Spleen (tissue), 11 donors: ENCODE results near the gene SIPA1L3. TPM values are rescaled to one million over a fixed set of nuclear protein-coding genes. Genes with fewer than 3 reads are reported as not detected.

Source experiments
- DNase-seq: peaks from one replicate; pipeline ENCODE4 v3.0.0-alpha.2; 2020
- H3K27ac ChIP-seq, 8 donors: fragments of 200-600 bp; sonication (generic) in 7 of 8; 1 replicate in 4 of 8; 2 replicates in 4 of 8; pipeline versions ENCODE4 v1.5.0 to v1.8.0; 2016 to 2021; ENCODE audit warnings: inconsistent platforms in 4 of 8, mild to moderate bottlenecking in 4 of 8, moderate library complexity in 1 of 8
- H3K27me3 ChIP-seq, 7 donors: fragments of 200-600 bp; sonication (generic) in 6 of 7; replicated peaks in 1 of 7; 1 replicate in 4 of 7; 2 replicates in 3 of 7; pipeline versions ENCODE4 v1.5.0 to v1.8.0; 2016 to 2021; ENCODE audit warnings: inconsistent platforms in 3 of 7, mild to moderate bottlenecking in 1 of 7
- H3K36me3 ChIP-seq, 6 donors: fragments of 200-600 bp; sonication (generic) in 5 of 6; 1 replicate in 4 of 6; 2 replicates in 2 of 6; pipeline versions ENCODE4 v1.5.0 to v1.8.0; 2016 to 2021; ENCODE audit warnings: inconsistent platforms in 2 of 6
- H3K4me1 ChIP-seq, 6 donors: fragments of 200-600 bp; sonication (generic) in 5 of 6; 1 replicate in 3 of 6; 2 replicates in 3 of 6; pipeline versions ENCODE4 v1.5.0 to v1.8.0; 2016 to 2021; ENCODE audit warnings: inconsistent platforms in 3 of 6
- H3K4me3 ChIP-seq, 8 donors: fragments of 200-600 bp; sonication (generic) in 7 of 8; 1 replicate in 4 of 8; 2 replicates in 4 of 8; pipeline versions ENCODE4 v1.5.0 to v1.8.0; 2016 to 2021; ENCODE audit warnings: inconsistent platforms in 4 of 8, mild to moderate bottlenecking in 4 of 8, moderate library complexity in 2 of 8
- H3K9me3 ChIP-seq, 8 donors: fragments of 200-600 bp; sonication (generic) in 7 of 8; 1 replicate in 4 of 8; 2 replicates in 4 of 8; pipeline versions ENCODE4 v1.5.0 to v1.8.0; 2016 to 2021; ENCODE audit warnings: inconsistent platforms in 4 of 8
- CTCF ChIP-seq, 11 experiments: fragments of 200-600 bp in 7 of 11; fragments of 450-650 bp in 4 of 11; sonication (generic) in 4 of 11; IDR thresholded peaks in 8 of 11; conservative IDR thresholded peaks in 3 of 11; 1 replicate in 7 of 11; 2 replicates in 4 of 11; pipeline versions ENCODE4 v1.4.0 to v1.8.0; 2016 to 2021; ENCODE audit warnings: antibody characterized with exemption in 11 of 11, inconsistent platforms in 4 of 11, mild to moderate bottlenecking in 1 of 11
- POLR2A ChIP-seq, 3 donors: fragments of 450-650 bp; IDR thresholded peaks; one replicate each; pipeline ENCODE4 v1.5.1; 2017; ENCODE audit warnings: antibody characterized with exemption in 3 of 3, mild to moderate bottlenecking in 1 of 3
- POLR2AphosphoS5 ChIP-seq, 3 donors: sonication (generic); formaldehyde crosslinking; IDR thresholded peaks; one replicate each; pipeline ENCODE4 v1.5.1; 2017; ENCODE audit warnings: antibody characterized with exemption in 3 of 3
- WGBS, 5 donors: extraction: QIAGEN DNeasy Blood & Tissue Kit in 3 of 5; methylation state at CpG; one replicate each; pipeline versions ENCODE4 v1.1.5 to v1.1.7; 2013 to 2018; 5-methylcytosine and 5-hydroxymethylcytosine counted together
- intact Hi-C: fragments of 100-400 bp; cut with DNase I; formaldehyde crosslinking; loops from one replicate; pipeline ENCODE4 v1.15.0; 2023; ENCODE audit warnings: low total_unique reads
- polyA plus RNA-seq, 3 donors: library from polyadenylated mRNA; stranded (reverse); fragments of 200-250 nt; gene quantifications; one replicate each; pipeline ENCODE4 v1.2.1, GENCODE V29; 2013
- total RNA-seq, 7 donors: library from RNA; depleted of rRNA in 3 of 7; stranded (reverse); fragments of >200 nt in 3 of 7; fragmentation: NEBNext Ultra II Directional in 4 of 7; extraction: Animal tissue kit (Norgen Biotek cat#: 25700) in 4 of 7; gene quantifications; one replicate each; pipeline versions ENCODE4 v1.1.0 to v1.2.1, GENCODE V29; 2016 to 2021
- donor health status: healthy with polysubstance abuse.
- donor health status: DM: no; HTN: no; CAD: no; lungs with moderate emphysema.
- donor health status: DM: no; HTN: no; CAD: no.
- donor health status: Bipolar disorder and iron deficiency.
- donor health status: healthy.
- donor health status: DM: no; HTN: no; CAD: no.
- donor health status: DM: yes; HTN: yes; CAD: no.

The SIPA1L3 gene
- total and polyA plus RNA-seq, 10 donors = 5.4 to 62.6 (median 40.3) TPM

- intact Hi-C loops = no loop called here
- no peaks in the 10 kb centered on the region for H3K27me3 ChIP-seq
- H3K36me3 ChIP-seq = no peaks in the 10 kb centered on the region
- no peaks in the 10 kb centered on the region for H3K9me3 ChIP-seq
- 68 to 74% (median 71%) methylated on average over 20 of the region's 20 CpGs for WGBS, 5 donors
- TF ChIP-seq POLR2A (IDR thresholded peaks at IDR 0.05) = no peak
- TF ChIP-seq POLR2AphosphoS5 (IDR thresholded peaks at IDR 0.05) = no peak
- no peak for TF ChIP-seq CTCF (IDR thresholded peaks at IDR 0.05 in 8 of 11, conservative IDR thresholded peaks at IDR 0.05 in 3 of 11)
- H3K4me1 ChIP-seq = peaks cover 10 to 84% (median 39%) of the 10 kb centered on the region in 6 donors
- peak overlapping the region in 7 of 8 donors; percentile 21 to 85 (median 73) for H3K27ac ChIP-seq
- no peak overlapping the region for H3K4me3 ChIP-seq
- DNase-seq = no peak
Measured at GRCh38 chr19:38006361-38007045, 99.5 kb downstream of the SIPA1L3 start.

GRCh38 chr19:38009650-38010242 lies 102.7 kb downstream of the SIPA1L3 start:
- Histone ChIP-seq H3K27me3 (no peaks in the 10 kb centered on the region), H3K9me3 (no peaks in the 10 kb centered on the region), H3K27ac (peak overlapping the region in 3 of 8 donors; percentile 9 to 63 (median 47)), H3K4me1 (peaks cover 0 to 66% (median 16%) of the 10 kb centered on the region in 6 donors), H3K4me3 (no peak overlapping the region), H3K36me3 (peaks cover 0 to 7% (median 0%) of the 10 kb centered on the region in 6 donors)
- intact Hi-C loops = no loop called here
- no peak for DNase-seq
- TF ChIP-seq POLR2A (IDR thresholded peaks at IDR 0.05) = no peak
- no peak for TF ChIP-seq CTCF (IDR thresholded peaks at IDR 0.05 in 8 of 11, conservative IDR thresholded peaks at IDR 0.05 in 3 of 11)
- no peak for TF ChIP-seq POLR2AphosphoS5 (IDR thresholded peaks at IDR 0.05)
- WGBS, 5 donors = 75 to 86% (median 79%) methylated on average over 9 of the region's 9 CpGs

- Histone ChIP-seq H3K27ac (peak overlapping the region in 1 of 8 donors; percentile 33), H3K4me3 (no peak overlapping the region), H3K9me3 (no peaks in the 10 kb centered on the region), H3K4me1 (peaks cover 0 to 52% (median under 1%) of the 10 kb centered on the region in 6 donors), H3K27me3 (no peaks in the 10 kb centered on the region), H3K36me3 (peaks cover 0 to 7% (median 0%) of the 10 kb centered on the region in 6 donors)
- no peak for DNase-seq
- TF ChIP-seq POLR2AphosphoS5 (IDR thresholded peaks at IDR 0.05) = no peak
- no peak for TF ChIP-seq POLR2A (IDR thresholded peaks at IDR 0.05)
- no peak for TF ChIP-seq CTCF (IDR thresholded peaks at IDR 0.05 in 8 of 11, conservative IDR thresholded peaks at IDR 0.05 in 3 of 11)
- WGBS, 5 donors = 81 to 90% (median 85%) methylated on average over 3 of the region's 3 CpGs
- intact Hi-C loops = no loop called here
Measured at GRCh38 chr19:38011426-38011825, 104.4 kb downstream of the SIPA1L3 start.

- Histone ChIP-seq H3K27ac (no peak overlapping the region), H3K9me3 (no peaks in the 10 kb centered on the region), H3K36me3 (peaks cover 0 to 7% (median 0%) of the 10 kb centered on the region in 6 donors), H3K4me1 (peaks cover 0 to 43% (median 0%) of the 10 kb centered on the region in 6 donors), H3K27me3 (no peaks in the 10 kb centered on the region), H3K4me3 (no peak overlapping the region)
- intact Hi-C loops = no loop called here
- TF ChIP-seq CTCF (IDR thresholded peaks at IDR 0.05 in 8 of 11, conservative IDR thresholded peaks at IDR 0.05 in 3 of 11) = no peak
- no peak for TF ChIP-seq POLR2A (IDR thresholded peaks at IDR 0.05)
- no peak for TF ChIP-seq POLR2AphosphoS5 (IDR thresholded peaks at IDR 0.05)
- DNase-seq = no peak
- WGBS, 5 donors = 73 to 95% (median 78%) methylated on average over 5 of the region's 5 CpGs
Measured at GRCh38 chr19:38012290-38012689, 105.3 kb downstream of the SIPA1L3 start.
